ENCODE measurements around the gene CCDC85B.

CCDC85B gene

DNA sequence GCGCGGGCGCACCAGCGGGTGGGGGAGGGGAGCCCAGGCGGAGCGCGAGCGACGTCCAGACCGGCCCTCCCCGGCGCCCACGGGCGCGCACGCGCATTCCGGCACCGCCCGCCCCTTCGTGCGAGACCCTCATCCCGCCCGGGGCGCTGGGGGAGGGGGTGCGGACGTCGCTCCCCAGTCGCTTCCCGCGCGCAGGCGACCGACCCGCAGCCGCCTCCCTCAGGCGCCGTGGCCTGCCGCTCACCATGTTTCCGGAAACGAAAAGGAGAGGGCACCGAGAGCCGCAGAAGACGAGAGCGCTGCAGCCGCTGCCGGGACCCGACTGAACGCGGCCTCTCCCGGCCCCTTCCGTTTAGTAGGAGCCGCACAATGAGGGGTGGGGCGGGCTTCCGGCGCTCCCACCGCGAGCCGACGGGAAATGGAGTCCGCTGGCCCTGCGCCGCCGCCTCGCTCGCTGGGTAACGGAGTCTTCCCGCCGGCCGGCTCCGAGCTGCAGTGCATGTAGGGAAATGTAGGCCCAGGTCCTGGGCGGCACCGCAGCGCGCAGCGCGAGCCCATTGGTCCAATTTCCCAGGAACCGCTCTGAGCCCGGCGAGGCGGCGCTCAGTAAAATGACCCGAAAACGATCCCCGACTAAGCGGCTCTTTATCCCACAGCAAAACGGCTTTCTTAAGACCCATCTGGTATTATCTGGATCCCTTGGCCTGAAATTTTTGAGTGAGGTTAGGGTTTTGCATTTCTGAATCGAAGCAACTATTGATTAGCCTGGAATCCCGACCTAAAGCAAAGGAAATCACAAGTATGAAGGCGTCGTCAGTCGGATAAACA is 32.4 kb upstream of the CCDC85B start, which contains the start of gene CFL1:
CFL1 (minus strand) TSS at position 328 of the 828 bp plus-strand sequence; CDS start at position 247, 81 bp downstream.
- peak; percentile 98 for DNase-seq

DNA sequence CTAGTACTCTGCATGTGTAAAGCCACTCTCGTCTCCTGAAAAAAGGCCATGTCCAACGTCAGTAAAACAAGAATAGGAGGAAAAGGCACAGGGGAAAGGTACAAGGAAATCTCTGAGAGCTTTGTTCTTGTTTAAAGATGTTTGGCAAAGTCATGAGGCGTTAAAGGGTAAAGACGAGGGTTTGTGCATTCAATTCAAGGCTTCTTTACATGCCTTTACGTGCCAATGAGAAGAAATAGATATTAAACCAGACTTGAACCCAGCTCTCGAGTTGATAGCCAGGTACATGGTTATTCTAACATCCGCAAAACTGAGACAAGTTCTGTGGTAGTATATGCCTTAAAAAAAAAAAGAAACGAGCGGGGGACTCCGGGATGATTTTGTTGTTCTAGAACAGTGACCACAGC is 31.8 kb upstream of the CCDC85B start:
- no peak for DNase-seq

DNA sequence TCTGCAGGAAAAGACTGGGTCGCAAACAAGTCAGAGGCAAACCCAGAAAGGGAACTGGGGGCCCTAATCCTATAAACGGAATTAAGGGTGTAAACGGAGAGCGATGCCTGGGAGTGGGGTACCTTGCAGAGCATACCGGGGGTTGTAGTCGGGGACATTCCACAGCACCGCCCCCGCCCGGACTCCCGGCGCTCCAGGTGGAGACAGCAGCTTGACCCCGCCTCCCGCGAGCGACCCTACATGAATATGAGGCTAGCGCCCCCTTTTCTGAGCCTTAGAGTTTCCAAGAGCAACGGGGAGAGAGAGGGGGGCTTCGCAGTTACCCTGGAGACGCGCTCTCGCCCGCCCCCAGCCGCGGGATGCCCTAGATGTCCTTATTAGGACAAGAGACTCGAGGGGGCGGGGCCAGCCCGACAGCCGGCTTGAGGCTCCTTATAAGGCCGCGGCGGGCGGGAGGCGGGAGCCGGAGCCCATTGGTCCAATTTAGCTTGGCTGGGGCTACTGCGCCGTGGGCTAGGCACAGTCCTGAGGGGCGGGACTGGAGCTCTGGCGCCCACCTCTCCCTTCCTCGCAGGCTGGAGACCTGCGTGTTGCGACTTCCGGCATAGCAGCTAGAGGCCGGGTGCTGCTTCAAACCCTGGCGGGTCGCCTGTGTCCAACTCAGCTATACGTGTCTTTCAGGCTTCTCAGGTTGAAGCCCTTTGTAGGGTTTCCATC is 31.2 kb upstream of the CCDC85B start:
- DNase-seq: peak; percentile 99

DNA sequence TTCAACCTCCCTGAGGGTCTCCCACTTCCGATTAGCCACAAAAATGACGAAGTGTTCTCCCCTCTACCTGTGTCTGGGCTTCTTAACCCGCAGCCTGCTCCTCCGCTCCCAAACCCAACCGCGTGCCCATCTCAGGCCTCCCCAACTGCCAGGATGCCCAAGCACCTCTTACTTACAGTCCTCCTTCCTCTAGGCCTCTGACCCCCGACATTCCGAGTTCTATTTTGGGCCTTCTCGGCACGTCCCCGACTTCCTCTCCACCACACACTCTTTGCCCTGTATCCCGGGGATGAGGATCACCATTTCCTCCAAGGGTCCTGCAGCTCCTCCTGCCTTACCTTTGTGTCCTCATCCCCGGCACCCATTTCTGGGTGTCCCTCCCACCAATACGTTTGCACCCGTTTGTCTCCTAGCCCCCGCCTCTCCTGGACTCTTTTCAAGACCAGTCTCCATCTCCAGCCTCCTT is 30.6 kb upstream of the CCDC85B start:
- no peak for DNase-seq

DNA sequence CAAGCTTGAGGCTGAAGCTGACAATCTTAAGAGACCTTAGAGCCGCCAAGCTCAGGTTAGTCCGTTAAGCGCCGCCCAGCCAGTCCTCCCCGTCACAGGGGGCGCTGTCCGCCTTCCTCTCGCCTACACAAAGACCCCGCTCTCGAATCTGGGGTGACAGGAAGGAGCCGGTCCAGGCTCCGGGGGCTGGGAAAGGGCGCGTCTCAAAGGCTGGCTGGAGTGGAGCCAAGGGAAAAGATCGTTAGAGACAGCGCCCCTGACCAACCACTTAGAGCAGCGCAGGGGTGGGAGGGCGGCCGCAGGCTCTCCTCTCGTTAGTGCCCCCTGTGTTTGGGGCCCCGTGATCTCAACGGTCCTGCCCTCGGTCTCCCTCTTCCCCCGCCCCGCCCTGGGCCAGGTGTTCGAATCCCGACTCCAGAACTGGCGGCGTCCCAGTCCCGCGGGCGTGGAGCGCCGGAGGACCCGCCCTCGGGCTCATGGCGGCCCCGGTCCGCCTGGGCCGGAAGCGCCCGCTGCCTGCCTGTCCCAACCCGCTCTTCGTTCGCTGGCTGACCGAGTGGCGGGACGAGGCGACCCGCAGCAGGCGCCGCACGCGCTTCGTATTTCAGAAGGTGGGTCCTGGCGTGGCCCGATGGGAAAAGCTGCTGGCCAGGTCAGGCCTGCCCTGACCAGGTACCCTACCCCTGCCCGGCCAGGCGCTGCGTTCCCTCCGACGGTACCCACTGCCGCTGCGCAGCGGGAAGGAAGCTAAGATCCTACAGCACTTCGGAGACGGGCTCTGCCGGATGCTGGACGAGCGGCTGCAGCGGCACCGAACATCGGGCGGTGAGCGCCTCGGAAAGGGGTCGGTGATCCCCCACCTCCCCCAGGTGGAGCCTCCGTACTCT is 30.0 kb upstream of the CCDC85B start, which contains the start of gene MUS81:
MUS81 (plus strand) TSS at position 156 of the 887 bp plus-strand sequence; CDS start at position 477, 321 bp downstream.
- DNase-seq: peak; percentile 95

DNA sequence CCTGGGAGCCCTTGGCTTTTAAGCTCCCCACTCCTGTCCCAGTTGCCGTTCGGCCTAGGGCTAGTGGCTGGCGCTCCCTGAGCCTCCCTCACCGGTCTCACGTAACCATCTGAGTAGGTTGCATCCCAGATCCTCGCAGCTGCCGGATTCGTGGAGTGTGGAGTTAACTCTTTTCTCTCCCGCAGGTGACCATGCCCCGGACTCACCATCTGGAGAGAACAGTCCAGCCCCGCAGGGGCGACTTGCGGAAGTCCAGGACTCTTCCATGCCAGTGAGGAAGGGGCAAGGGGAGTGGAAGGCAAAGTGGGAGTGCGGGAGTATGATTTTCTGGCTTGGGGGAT is 29.3 kb upstream of the CCDC85B start:
- no peak for DNase-seq

DNA sequence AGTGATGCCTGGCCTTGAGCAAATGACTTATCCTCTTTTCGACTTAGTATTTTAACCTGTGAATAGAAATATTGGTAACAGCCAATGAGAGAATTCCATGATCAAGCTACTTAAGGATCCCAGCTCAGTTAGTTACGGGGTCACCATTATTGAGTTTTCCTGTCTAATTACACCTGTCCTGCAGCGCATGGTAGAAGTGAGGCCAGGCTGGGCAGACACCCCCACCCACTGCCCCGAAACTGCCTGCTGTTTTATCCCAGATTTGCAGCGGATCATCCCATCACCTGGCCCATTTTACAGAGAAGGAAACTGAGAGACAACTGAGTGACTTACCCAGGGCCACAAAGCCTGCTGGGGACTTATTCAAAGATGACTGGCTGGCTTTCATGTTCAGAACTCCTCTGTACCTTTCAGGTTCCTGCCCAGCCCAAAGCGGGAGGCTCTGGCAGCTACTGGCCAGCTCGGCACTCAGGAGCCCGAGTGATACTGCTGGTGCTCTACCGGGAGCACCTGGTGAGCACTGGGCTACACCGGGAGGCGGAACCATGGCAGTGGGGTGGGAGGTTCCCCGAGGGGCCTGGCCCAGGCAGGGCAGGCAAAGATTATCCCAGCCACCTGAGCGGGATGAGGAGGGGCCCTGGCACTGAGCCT is 28.8 kb upstream of the CCDC85B start:
- no peak for DNase-seq

DNA sequence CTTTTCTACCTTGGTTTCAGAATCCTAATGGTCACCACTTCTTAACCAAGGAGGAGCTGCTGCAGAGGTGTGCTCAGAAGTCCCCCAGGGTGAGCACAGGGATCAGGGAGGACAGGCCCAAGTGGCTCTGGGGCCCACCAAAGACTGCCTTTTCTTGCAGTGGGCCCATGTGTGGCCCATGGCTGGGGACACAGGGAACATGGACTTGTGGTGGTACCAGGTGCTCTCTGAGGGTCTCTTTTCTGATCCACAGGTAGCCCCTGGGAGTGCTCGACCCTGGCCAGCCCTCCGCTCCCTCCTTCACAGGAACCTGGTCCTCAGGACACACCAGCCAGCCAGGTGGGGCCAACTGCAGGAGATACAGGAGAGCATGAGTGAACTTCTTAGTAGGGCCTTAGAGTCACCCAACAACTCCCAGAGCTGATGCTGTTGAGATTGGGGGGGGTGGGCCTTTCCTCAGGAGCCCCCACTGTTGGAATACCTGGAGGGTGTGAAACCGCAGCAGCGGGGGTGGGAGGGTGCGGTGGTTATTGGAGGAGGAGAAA is 28.2 kb upstream of the CCDC85B start:
- no peak for DNase-seq

DNA sequence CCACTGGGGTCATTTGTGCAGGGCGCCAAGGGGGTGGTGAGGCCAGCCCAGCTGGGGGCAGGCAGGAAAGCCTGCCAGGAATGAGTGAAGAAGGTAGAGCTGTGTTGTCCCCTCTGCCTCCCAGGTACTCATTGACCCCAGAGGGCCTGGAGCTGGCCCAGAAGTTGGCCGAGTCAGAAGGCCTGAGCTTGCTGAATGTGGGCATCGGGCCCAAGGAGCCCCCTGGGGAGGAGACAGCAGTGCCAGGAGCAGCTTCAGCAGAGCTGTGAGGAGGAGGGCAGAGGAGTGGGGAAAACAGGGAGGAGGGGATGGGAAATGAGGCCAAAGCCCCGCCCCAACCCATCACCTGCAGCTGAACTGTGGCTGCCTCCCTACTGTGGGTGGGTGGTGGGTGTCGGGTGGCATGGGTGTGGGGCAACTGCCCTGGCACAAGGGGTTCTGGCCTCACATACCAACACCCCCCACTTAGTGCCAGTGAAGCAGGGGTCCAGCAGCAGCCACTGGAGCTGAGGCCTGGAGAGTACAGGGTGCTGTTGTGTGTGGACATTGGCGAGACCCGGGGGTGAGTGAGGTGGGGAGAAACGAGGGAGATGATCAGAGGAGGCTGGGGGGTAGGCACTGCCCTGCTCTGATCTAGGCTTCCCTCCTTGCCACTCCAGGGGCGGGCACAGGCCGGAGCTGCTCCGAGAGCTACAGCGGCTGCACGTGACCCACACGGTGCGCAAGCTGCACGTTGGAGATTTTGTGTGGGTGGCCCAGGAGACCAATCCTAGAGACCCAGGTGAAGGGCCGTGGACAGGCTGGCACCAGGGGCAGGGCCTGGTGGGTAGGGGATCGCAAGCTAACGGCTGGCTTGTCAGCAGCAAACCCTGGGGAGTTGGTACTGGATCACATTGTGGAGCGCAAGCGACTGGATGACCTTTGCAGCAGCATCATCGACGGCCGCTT is 27.3 kb upstream of the CCDC85B start:
- DNase-seq: no peak

DNA sequence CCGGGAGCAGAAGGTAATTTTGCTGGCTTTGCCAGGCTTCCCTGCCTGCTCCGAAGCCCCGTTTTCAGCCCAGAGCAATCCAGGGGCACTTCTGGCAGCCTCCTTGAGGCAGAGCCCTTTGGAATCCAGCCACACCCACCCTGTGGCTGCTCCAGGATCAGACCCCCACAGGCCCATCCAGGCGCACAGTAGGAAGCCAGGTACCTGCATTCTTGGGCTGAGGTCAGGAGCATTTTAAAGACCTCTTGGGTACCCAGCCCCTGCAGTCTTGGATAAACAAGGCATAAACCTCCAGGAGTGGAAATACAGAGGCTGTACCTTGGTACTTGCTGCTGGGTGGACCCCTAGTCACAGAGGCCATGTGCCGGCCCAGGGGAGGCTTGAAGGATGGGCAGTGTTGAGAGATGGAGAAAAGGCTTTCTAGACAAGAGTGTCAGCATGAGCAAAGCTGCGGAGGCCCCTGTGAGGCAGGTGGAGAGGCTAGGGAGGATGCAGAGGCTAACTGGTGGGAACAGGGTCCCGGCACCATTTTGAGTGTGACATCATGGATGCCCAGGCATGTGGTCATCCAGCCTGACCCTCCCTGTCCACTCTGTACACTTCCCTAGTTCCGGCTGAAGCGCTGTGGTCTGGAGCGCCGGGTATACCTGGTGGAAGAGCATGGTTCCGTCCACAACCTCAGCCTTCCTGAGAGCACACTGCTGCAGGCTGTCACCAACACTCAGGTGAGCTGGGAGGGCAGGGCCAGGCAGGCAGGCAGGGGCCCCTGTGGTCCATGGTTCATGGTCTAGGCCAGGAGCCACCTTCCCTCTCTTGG is 26.4 kb upstream of the CCDC85B start:
- no peak for DNase-seq

DNA sequence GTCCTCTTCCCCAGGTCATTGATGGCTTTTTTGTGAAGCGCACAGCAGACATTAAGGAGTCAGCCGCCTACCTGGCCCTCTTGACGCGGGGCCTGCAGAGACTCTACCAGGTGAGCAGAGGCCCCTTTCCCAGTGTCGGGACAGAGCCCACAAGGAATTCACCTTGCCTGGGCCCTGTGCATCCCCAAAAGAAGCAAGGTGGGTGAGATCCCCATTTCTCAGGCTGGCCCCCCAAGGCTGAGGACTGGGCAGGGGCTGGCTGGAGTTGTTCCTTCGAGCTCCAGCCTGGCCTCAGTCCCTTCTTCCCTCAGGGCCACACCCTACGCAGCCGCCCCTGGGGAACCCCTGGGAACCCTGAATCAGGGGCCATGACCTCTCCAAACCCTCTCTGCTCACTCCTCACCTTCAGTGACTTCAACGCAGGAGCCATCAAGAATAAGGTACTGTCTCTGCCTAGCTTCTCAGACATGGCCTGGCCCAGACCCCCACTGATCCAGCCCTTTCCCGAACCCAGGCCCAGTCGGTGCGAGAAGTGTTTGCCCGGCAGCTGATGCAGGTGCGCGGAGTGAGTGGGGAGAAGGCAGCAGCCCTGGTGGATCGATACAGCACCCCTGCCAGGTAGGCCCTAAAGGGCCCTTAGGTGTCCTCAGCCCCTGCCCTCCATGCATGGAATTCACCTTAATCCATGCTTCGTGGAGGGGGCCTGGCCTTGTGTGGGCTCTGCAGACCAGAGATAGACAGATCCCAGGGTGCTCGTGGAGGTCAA is 25.6 kb upstream of the CCDC85B start:
- no peak for DNase-seq

DNA sequence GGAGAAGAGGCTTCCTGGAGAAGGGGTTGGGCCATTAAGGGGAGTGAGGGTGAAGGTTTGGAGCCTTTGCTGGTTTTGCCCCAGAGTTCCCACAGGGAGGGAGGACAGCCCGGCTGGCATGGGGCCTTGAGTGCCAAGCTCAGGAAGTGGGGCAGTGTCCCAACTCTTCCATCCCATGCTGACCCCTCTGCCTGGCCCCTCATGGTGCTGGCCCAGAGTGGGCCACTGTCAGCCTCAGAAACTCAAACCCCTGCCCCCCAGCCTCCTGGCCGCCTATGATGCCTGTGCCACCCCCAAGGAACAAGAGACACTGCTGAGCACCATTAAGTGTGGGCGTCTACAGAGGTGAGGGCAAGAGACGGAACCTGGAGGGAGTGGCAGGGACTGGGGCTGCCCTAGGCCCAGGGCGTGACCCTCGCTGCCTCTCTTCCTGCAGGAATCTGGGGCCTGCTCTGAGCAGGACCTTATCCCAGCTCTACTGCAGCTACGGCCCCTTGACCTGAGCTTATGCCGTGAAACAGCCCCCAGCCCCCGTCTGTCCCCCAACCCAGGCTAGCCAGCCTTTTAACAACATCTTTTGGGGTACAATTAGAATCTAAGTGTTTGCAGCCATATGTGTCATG is 24.8 kb upstream of the CCDC85B start:
- DNase-seq: no peak

DNA sequence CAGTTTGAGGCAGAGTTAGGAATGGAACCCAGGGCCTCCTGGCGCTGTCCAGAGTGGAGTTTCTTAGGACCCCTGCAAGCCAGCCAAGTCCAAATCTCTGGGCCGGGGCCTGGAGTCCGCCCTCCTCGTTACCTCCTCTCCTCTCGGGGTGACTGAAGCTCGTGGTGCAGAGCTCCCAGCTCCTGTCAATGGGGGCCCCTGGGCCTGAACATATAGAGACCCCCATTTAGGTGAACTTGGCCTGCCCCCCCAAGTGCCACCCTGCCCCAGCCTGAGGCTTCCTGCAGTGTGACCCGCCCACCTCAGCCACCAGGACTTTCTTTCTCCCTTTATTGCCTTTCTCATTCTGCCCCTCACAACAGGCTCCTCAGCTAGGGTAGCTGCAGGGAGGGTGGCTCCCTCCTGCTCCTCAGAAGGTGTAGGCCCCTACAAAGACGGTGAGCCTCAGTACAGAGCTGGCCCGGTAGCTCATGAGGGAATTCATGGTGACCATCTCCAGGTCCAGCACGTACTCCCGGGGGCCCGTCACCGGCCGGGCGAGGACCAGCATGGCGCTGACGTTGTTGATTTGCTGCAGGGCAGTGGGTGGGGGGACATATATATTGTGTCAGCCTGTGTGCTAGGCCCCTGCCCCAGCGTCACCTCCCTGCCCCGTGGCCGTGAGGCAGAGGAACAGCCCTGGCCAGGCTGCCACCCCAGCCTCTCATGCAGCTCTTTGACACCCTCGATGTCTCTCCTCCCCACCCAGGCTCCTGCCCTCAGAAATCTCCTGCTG is 23.8 kb upstream of the CCDC85B start:
- no peak for DNase-seq

DNA sequence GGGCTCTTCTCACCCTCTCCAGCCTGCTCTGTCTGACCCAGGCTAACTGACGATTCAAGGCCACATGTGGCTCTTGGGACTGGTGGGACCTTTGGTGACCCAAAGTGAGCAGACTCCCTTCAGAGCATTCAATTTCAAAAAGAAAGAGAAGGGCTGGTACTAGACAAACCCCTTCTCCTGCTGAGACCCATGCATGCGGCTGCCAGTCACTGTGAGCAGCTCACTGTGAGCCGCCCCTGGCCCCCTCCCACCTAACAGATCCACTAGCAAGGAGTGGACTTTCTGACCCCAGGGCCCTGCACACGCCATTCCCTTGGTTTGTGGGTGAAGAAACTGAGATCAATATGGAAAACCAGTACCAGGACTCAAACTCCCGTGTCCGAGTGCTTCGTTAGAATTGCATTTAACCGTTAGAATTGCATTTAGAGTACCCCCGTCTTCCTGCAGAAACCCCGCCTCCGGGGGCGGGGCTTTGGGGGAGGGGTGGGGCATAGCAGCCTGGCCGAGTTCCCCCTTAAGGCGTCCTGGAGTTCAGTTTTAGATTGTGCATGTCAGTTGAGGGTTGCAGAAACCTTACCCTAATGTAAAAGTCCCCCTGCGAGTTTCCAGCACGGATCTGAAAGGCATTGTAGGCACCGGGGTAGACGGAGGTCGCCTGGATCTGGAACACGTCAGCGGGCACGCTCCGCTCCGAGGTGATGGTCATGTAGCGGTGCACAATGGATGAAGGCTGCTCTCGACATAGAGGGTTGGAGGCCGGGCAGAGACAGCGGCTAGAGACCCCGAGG is 23.0 kb upstream of the CCDC85B start:
- DNase-seq: no peak

DNA sequence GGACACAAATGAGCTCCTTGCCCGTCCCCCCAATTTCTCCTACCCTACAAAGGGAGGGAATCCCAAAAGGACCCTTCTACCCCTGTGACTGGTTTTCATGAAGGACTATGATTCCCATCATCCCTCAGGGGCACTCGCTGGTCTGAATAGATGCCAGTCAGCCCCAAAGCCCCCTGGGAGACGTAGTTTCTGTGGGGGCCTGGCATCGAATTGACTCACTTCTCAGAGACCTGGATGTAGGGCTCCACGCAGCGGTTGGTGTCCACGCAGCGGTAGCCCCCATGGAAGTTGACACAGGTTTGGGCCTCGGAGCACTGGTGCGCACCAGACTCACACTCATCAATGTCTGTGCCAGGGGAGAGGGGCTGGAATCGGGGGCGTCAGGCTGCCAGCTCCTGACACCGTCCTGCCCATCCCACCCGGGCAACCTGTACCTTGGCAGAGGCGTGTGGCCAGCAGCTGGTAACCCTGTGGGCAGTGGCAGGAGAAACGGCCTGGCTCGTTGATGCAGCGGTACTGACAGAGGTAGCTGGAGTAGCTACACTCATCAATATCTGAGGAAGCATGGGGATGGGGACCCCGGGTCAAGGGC is 22.3 kb upstream of the CCDC85B start:
- DNase-seq: no peak

DNA sequence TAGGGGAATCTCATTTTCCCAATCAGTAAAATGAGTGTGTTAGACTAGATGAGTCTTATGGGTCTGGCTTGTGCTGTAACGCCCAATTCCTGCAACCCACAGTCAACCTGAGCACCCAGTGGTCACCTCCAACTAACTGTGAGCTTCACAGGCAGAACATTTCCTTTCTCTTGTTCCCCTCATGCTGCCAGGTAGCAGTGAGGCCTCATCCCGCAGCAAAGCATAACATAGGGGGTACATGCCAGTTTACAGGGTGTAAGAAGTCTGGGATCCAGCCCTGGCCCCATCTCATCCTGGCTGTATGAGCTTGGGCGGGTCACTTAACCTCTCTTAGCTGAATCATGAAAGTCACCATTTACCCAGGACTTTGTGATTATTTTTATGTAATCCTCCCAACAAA is 21.6 kb upstream of the CCDC85B start:
- no peak for DNase-seq
